Esophagus (tissue), 2 donors: ENCODE results near the gene NTHL1. TPM values are rescaled to one million over a fixed set of nuclear protein-coding genes. Genes with fewer than 3 reads are reported as not detected.

Experiments
- H3K27ac ChIP-seq, 2 donors: one replicate each; pipeline ENCODE4 v1.5.1; 2013; ENCODE audit warnings: low read depth in 2 of 2, mild to moderate bottlenecking in 2 of 2, inconsistent platforms in 1 of 2, low read length in 1 of 2, moderate library complexity in 1 of 2
- H3K27me3 ChIP-seq, 2 donors: one replicate each; pipeline ENCODE4 v1.6.1; 2013; ENCODE audit warnings: low read length in 2 of 2, control low read depth in 1 of 2, mild to moderate bottlenecking in 1 of 2; ENCODE audit not compliant: insufficient read depth in 2 of 2, control insufficient read depth in 1 of 2
- H3K36me3 ChIP-seq, 2 donors: one replicate each; pipeline ENCODE4 v1.6.1; 2013; ENCODE audit warnings: low read length in 1 of 2; ENCODE audit not compliant: control insufficient read depth in 2 of 2, insufficient read depth in 2 of 2
- H3K4me1 ChIP-seq, 2 donors: one replicate each; pipeline ENCODE4 v1.6.1; 2013; ENCODE audit warnings: low read length in 1 of 2; ENCODE audit not compliant: control insufficient read depth in 2 of 2, insufficient read depth in 2 of 2
- H3K4me3 ChIP-seq, 2 donors: one replicate each; pipeline ENCODE4 v1.5.1; 2013; ENCODE audit warnings: low read length in 2 of 2, mild to moderate bottlenecking in 2 of 2, low read depth in 1 of 2, moderate library complexity in 1 of 2
- H3K9me3 ChIP-seq, 2 donors: one replicate each; pipeline ENCODE4 v1.6.1; 2013; ENCODE audit warnings: mild to moderate bottlenecking in 2 of 2, low read depth in 1 of 2, low read length in 1 of 2, moderate library complexity in 1 of 2; ENCODE audit not compliant: control insufficient read depth in 2 of 2, insufficient read depth in 1 of 2
- WGBS, 2 donors: extraction: QIAGEN DNeasy Blood & Tissue Kit; methylation state at CpG; one replicate each; pipeline ENCODE4 v1.1.7; 2013; 5-methylcytosine and 5-hydroxymethylcytosine counted together
- polyA plus RNA-seq, 2 donors: library from polyadenylated mRNA; stranded (reverse); fragments of 200-250 nt; gene quantifications; one replicate each; pipeline ENCODE4 v1.2.3, GENCODE V29; 2013
- donor health status: healthy with polysubstance abuse.
- donor health status: Bipolar disorder and iron deficiency.

The NTHL1 gene
- polyA plus RNA-seq, 2 donors = 15.1 to 16.2 TPM

DNA sequence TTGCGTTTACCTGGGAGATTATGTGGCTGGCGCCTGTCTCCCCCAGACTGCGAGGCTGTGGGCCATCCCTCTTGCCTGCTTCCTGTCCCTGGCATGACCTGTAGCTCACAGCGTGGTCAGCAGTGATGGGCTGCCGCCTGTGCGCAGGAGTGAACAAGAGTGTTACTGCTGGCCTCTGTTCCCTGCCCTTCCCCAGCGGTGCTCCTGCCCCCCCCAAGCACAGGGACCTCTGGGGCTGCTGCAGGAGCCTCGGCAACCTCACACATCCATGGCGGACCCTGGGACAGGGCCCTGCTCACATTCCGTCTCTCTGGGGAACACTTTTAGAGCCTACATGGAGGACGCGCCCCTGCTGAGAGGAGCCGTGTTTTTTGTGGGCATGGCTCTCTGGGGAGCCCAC is 10.8 kb upstream of the NTHL1 start:
- peaks cover 17 to 53% of the 10 kb centered on the region in 2 donors for H3K36me3 ChIP-seq

DNA sequence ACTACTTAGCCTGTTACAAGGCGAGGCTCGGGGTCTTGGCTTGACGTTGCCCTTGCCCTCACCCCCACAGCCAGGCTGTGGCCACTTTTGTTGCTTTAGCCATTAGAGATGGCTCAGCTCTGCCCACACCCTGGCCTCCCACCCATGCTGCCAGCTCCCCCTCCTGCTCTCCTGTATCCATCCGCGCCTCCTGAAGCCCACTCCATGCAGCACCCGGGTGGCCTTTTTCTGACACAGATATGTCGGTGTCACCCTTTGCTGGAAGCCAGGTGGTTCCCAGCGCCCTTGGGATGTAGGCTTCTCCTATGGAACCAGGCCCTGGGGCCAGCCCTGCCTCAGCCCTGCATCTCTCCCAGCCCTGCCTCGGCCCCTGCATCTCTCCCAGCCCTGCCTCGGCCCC is 9.8 kb upstream of the NTHL1 start:
- H3K36me3 ChIP-seq = peaks cover 12 to 53% of the 10 kb centered on the region in 2 donors
- WGBS, 2 donors = 90 to 96% methylated on average over 9 to 10 of the region's 10 CpGs
- no peak overlapping the region for H3K27ac ChIP-seq

More for the DNA sequence above, 10.8 kb upstream of the NTHL1 start:
- Histone ChIP-seq H3K27ac (no peak overlapping the region), H3K9me3 (no peaks in the 10 kb centered on the region), H3K27me3 (no peaks in the 10 kb centered on the region), H3K4me3 (no peak overlapping the region), H3K4me1 (no peaks in the 10 kb centered on the region)
- WGBS, 2 donors = 87 to 88% methylated on average over 13 of the region's 13 CpGs

DNA sequence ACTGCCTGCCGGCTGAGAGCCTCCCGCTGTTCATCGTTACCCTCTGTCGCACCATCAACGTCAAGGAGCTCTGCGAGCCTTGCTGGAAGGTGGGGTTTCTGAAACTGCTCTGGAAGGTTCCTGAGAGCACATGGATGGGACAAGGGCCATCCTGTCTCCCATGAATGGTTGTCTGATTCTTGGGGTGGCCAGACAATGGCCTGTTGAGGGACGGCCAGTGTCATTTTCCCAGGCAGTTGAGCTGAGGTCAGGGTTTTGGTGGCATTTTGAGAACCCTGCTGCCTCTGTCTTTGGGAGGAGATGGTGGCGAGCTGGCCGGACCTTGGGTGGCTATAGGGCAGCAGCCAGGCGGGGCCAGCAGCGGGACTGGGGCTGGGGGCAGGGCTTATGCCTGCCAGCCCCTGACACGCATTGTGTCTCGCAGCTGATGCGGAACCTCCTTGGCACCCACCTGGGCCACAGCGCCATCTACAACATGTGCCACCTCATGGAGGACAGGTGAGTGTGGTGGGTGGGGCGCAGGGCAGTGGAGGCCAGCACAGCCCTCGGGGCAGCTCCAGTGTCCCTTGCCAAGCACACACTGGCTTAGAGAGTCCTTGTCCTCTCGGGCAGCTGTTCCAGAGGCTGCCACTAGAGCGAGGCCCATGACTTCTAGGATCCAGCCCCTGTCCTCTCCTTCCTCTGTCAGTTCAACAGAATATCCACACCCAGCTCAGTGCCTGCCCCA is 9.2 kb upstream of the NTHL1 start:
- no peaks in the 10 kb centered on the region for H3K4me1 ChIP-seq
- H3K9me3 ChIP-seq = no peaks in the 10 kb centered on the region
- H3K27me3 ChIP-seq = no peaks in the 10 kb centered on the region
- no peak overlapping the region for H3K4me3 ChIP-seq
- WGBS, 2 donors = 88 to 89% methylated on average over 19 of the region's 19 CpGs
- no peak overlapping the region for H3K27ac ChIP-seq
- peaks cover 10 to 53% of the 10 kb centered on the region in 2 donors for H3K36me3 ChIP-seq

More for the DNA sequence above, 9.8 kb upstream of the NTHL1 start:
- H3K4me3 ChIP-seq = no peak overlapping the region
- H3K9me3 ChIP-seq = no peaks in the 10 kb centered on the region
- H3K27me3 ChIP-seq = no peaks in the 10 kb centered on the region
- H3K4me1 ChIP-seq = no peaks in the 10 kb centered on the region

DNA sequence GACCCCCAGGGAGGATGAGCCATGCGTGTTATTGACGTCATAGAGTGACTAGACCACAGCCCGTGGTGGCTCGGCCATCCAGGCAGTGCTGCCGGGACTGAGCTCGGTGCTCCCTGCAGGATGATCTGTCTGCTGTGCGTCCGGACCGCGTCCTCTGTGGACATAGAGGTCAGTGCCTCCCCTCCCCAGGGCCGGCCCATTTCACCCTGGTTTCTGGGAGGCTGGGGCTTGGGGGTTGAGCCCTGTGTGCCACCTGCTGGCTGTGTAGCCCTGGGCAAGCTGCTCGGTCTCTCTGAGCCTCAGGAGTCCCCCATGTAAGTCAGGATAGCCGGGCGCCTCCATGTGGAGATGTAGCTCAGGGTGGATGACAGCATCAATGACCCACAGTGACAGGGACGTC is 8.4 kb upstream of the NTHL1 start:
- Histone ChIP-seq H3K4me3 (no peak overlapping the region), H3K27ac (no peak overlapping the region), H3K27me3 (no peaks in the 10 kb centered on the region), H3K9me3 (no peaks in the 10 kb centered on the region), H3K36me3 (peaks cover 10 to 50% of the 10 kb centered on the region in 2 donors), H3K4me1 (no peaks in the 10 kb centered on the region)
- WGBS, 2 donors = 76 to 82% methylated on average over 15 of the region's 15 CpGs

DNA sequence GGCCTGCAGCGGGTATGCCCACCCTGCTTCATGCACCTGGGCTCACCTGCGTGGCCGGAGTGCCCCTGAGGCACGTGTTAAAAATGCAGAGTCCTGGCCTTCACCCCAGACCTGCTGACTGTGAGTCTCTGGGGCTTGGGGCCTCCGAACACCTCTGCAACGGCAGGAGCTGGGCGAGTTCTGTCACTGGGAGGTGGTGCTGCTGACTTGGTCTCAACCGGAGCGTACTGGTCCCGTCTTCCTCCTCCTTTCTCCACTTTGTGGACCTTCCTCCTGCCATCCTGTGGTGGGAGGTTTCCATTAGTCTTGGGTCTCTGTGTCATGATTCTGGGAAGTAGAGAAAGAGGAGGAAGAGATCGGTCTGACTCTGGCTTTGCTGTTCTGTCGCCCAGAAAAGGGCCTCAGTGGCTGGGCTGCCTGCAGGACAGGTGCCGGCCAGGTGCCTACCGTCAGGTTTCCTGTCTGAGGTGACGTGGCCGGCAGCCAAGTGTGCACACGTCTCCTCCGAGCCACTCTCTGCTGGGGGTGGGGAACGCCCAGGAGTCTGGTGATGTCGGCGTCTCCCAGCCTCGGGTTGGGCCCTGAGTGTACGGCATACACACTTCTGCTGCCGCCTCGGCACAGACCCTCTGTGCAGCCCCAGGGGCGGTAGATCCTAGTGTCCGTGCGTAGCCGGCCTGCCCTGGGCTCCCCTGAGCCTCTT is 7.1 kb upstream of the NTHL1 start:
- Histone ChIP-seq H3K27me3 (no peaks in the 10 kb centered on the region), H3K27ac (no peak overlapping the region)
- 69 to 89% methylated on average over 29 of the region's 29 CpGs for WGBS, 2 donors

DNA sequence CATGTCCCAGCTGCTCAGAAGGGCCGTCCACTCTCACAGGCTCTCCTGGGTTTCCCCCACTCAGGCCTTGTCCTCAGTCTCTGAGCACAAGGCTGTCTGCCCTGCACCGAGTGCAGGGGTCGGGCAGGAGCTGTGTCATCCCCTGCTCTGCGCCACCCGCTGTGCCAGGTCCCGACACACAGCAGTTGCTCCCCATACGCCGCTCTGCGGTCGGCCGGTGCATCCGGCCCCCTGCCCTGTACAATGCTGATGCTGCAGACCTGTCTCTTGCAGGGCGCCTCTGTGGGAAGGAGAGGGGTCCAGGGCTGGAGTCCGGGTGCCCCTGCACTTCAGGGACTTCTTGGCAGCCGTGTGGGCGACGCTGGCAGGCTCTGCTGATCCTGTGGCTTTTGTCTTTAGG is 6.3 kb upstream of the NTHL1 start:
- no peak overlapping the region for H3K4me3 ChIP-seq
- 94 to 96% methylated on average over 17 of the region's 17 CpGs for WGBS, 2 donors
- H3K4me1 ChIP-seq = no peaks in the 10 kb centered on the region
- H3K9me3 ChIP-seq = no peaks in the 10 kb centered on the region
- H3K27me3 ChIP-seq = no peaks in the 10 kb centered on the region
- peaks cover 10 to 45% of the 10 kb centered on the region in 2 donors for H3K36me3 ChIP-seq
- no peak overlapping the region for H3K27ac ChIP-seq

More for the DNA sequence above, 7.1 kb upstream of the NTHL1 start:
- Histone ChIP-seq H3K4me3 (no peak overlapping the region), H3K4me1 (no peaks in the 10 kb centered on the region), H3K9me3 (no peaks in the 10 kb centered on the region), H3K36me3 (peaks cover 10 to 45% of the 10 kb centered on the region in 2 donors)

DNA sequence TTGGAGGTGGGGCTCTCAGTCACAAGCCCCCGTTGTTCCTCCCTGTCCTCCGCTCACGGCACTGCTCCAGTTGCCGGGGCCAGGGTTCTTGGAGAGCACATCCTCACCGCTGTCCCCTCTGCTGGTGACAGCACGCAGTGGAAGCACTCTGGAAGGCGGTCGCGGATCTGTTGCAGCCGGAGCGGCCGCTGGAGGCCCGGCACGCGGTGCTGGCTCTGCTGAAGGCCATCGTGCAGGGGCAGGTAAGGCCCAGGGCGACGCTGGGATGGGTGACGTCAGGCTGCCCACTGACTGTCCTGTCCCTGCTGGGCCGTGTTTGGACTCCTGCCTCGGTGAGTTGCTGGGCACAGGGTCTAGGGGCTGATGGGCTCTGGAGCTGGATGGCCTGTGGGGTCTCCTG is 5.6 kb upstream of the NTHL1 start:
- no peaks in the 10 kb centered on the region for H3K27me3 ChIP-seq
- H3K4me1 ChIP-seq = peaks cover 0 to 4% of the 10 kb centered on the region in 2 donors
- H3K27ac ChIP-seq = no peak overlapping the region
- WGBS, 2 donors = 95% methylated on average over 21 of the region's 21 CpGs
- H3K36me3 ChIP-seq = peaks cover 10 to 43% of the 10 kb centered on the region in 2 donors
- H3K4me3 ChIP-seq = no peak overlapping the region
- no peaks in the 10 kb centered on the region for H3K9me3 ChIP-seq

DNA sequence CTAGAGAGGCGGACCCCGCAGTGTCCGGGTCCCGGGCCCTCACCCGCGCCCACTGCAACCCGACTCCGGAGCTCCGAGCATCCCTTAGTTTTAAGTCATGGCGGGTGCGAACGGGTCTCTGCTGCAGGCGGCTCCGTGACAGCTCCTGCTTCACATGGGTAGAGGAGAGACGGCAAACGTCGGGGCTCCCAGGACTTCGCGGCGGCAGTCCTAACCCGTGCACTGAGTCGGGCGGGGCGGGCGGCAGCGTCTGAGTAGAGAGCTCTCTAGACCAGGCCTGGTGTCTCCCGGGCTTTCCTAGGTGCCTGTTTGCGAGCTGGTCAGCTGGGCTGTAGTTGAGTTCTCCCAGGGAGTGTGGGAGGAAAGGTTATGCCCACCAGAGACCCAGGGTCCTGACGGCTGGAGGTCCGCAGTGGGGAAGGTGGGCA is 496 bp upstream of the NTHL1 start:
- H3K27me3 ChIP-seq = no peaks in the 10 kb centered on the region
- peaks cover 0 to 17% of the 10 kb centered on the region in 2 donors for H3K36me3 ChIP-seq
- peaks cover 0 to 22% of the 10 kb centered on the region in 2 donors for H3K4me1 ChIP-seq
- peak overlapping the region; percentile 67 to 70 for H3K27ac ChIP-seq
- 1% methylated on average over 26 to 30 of the region's 30 CpGs for WGBS, 2 donors
- H3K4me3 ChIP-seq = peak overlapping the region; percentile 73 to 98
- no peaks in the 10 kb centered on the region for H3K9me3 ChIP-seq

DNA sequence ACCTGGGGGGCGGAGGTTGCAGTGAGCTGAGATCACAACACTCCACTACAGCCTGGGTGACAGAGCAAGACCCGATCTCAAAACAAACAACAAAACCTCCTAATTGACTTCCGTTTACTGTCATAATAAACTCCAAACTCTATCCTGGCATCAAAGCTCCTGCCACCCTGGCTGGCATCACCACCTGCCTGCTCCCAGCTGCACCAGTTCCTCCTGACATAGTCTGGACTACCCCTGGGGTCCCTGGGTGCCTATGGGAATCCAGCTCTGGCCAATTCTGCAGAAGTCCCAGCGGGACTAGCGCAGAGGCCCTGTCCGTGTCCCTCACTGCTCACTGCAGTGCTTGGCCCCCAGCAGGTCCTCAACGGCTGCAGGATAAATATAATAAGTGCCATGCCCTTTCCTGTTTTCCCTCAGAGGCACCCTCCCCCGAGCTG is 723 bp downstream of the NTHL1 start:
- Histone ChIP-seq H3K27ac (peak overlapping the region; percentile 50 to 74), H3K4me1 (peaks cover 0 to 28% of the 10 kb centered on the region in 2 donors), H3K4me3 (peak overlapping the region; percentile 73 to 98), H3K9me3 (no peaks in the 10 kb centered on the region), H3K27me3 (no peaks in the 10 kb centered on the region), H3K36me3 (peaks cover 0 to 5% of the 10 kb centered on the region in 2 donors)
- 17 to 21% methylated on average over 8 of the region's 8 CpGs for WGBS, 2 donors
